Osteoblast (primary cell): ENCODE results near the gene UNKL. TPM values are rescaled to one million over a fixed set of nuclear protein-coding genes. Genes with fewer than 3 reads are reported as not detected.

Experiments used
- DNase-seq: peaks from one replicate; pipeline ENCODE4 v3.0.0; 2011; ENCODE audit warnings: low spot score, mixed read lengths; ENCODE audit not compliant: insufficient read length; ENCODE audit errors: missing footprints
- H2AFZ ChIP-seq: 2 replicates; pipeline ENCODE4 v1.6.0; 2011; ENCODE audit warnings: mild to moderate bottlenecking, low read length
- H3K27ac ChIP-seq: 2 replicates; pipeline ENCODE4 v1.5.1; 2011; ENCODE audit warnings: mild to moderate bottlenecking, low read depth, low read length, moderate library complexity
- H3K27me3 ChIP-seq: 2 replicates; pipeline ENCODE4 v1.6.0; 2012; ENCODE audit warnings: mild to moderate bottlenecking, control low read depth, inconsistent platforms, low read length, moderate library complexity; ENCODE audit not compliant: insufficient read depth
- H3K36me3 ChIP-seq: 2 replicates; pipeline ENCODE4 v1.5.1; 2011; ENCODE audit warnings: mild to moderate bottlenecking, low read length, control low read depth, moderate library complexity; ENCODE audit not compliant: insufficient read depth
- H3K4me1 ChIP-seq: 2 replicates; pipeline ENCODE4 v1.5.1; 2011; ENCODE audit warnings: mild to moderate bottlenecking, low read length, control low read depth, moderate library complexity; ENCODE audit not compliant: insufficient read depth
- H3K4me2 ChIP-seq: 2 replicates; pipeline ENCODE4 v1.6.0; 2011; ENCODE audit warnings: mild to moderate bottlenecking, low read length; ENCODE audit not compliant: insufficient read depth
- H3K4me3 ChIP-seq: fragments of 200-600 bp; sonication (generic); 3 replicates; pipeline ENCODE4 v1.5.1; 2012; ENCODE audit warnings: mild to moderate bottlenecking, low read length, inconsistent platforms; ENCODE audit not compliant: insufficient read depth
- H3K79me2 ChIP-seq: 2 replicates; pipeline ENCODE4 v1.6.0; 2012; ENCODE audit warnings: mild to moderate bottlenecking, low read length, control low read depth, inconsistent platforms; ENCODE audit not compliant: insufficient read depth
- H3K9me3 ChIP-seq: 2 replicates; pipeline ENCODE4 v1.5.1; 2011; ENCODE audit warnings: low read depth, low read length, control low read depth
- H4K20me1 ChIP-seq: 2 replicates; pipeline ENCODE4 v1.6.0; 2012; ENCODE audit warnings: mild to moderate bottlenecking, low read length, control low read depth; ENCODE audit not compliant: insufficient read depth
- CTCF ChIP-seq: IDR thresholded peaks from 2 replicates; pipeline ENCODE4 v1.5.1; 2011; ENCODE audit warnings: mild to moderate bottlenecking, low read depth, low read length, moderate library complexity; ENCODE audit errors: extremely low read depth
- total RNA-seq: library from RNA; depleted of rRNA; stranded (reverse); fragments of >200 nt; gene quantifications from 2 replicates; pipeline ENCODE4 v1.2.3, GENCODE V29; 2012

UNKL gene
- total RNA-seq, 1 donor: 10.1 TPM

- Histone ChIP-seq H3K4me1 (no peaks in the 10 kb centered on the region), H3K9me3 (no peaks in the 10 kb centered on the region), H2AFZ (no peak overlapping the region), H3K79me2 (peaks cover under 1% of the 10 kb centered on the region), H3K27me3 (no peaks in the 10 kb centered on the region), H3K4me2 (no peak overlapping the region), H3K4me3 (no peak overlapping the region), H3K27ac (no peak overlapping the region), H3K36me3 (peaks cover 14% of the 10 kb centered on the region), H4K20me1 (no peaks in the 10 kb centered on the region)
- no peak for DNase-seq
- TF ChIP-seq CTCF: no peak
Measured at GRCh38 chr16:1452530-1452929, 38.0 kb upstream of the UNKL start.

- H3K79me2 ChIP-seq: no peaks in the 10 kb centered on the region
- H4K20me1 ChIP-seq: no peaks in the 10 kb centered on the region
- H3K9me3 ChIP-seq: no peaks in the 10 kb centered on the region
- H3K36me3 ChIP-seq: peaks cover 14% of the 10 kb centered on the region
- H3K4me3 ChIP-seq: no peak overlapping the region
- H3K4me1 ChIP-seq: no peaks in the 10 kb centered on the region
- TF ChIP-seq CTCF: no peak
- no peak for DNase-seq
- no peaks in the 10 kb centered on the region for H3K27me3 ChIP-seq
- H2AFZ ChIP-seq: no peak overlapping the region
- no peak overlapping the region for H3K27ac ChIP-seq
- H3K4me2 ChIP-seq: no peak overlapping the region
Measured at GRCh38 chr16:1451702-1452392, 37.3 kb upstream of the UNKL start.

GRCh38 chr16:1450841-1451240, 36.3 kb upstream of the UNKL start:
- no peak for DNase-seq
- Histone ChIP-seq H3K4me3 (no peak overlapping the region), H3K4me1 (no peaks in the 10 kb centered on the region), H4K20me1 (no peaks in the 10 kb centered on the region), H3K27me3 (no peaks in the 10 kb centered on the region), H3K36me3 (peaks cover 14% of the 10 kb centered on the region), H3K79me2 (no peaks in the 10 kb centered on the region), H3K27ac (no peak overlapping the region), H3K9me3 (no peaks in the 10 kb centered on the region), H3K4me2 (no peak overlapping the region), H2AFZ (no peak overlapping the region)
- no peak for TF ChIP-seq CTCF

GRCh38 chr16:1450218-1450617, 35.7 kb upstream of the UNKL start:
- TF ChIP-seq CTCF: no peak
- Histone ChIP-seq H2AFZ (no peak overlapping the region), H3K4me3 (no peak overlapping the region), H3K79me2 (no peaks in the 10 kb centered on the region), H3K36me3 (peaks cover 14% of the 10 kb centered on the region), H3K9me3 (no peaks in the 10 kb centered on the region), H3K27ac (no peak overlapping the region), H3K4me2 (no peak overlapping the region), H4K20me1 (no peaks in the 10 kb centered on the region), H3K4me1 (no peaks in the 10 kb centered on the region), H3K27me3 (no peaks in the 10 kb centered on the region)
- no peak for DNase-seq
